IPS-NIHi7 (cell line): ENCODE measurements around the gene ARPC1B.
A peak's percentile ranks its signal among the peaks of the same experiment; 100 is the strongest.
"Not testable (repeated sequence)": the region's sequence is repeated elsewhere in the genome, so short reads cannot be mapped to it uniquely, and the experiment has no call there.

Experiments
- DNase-seq: peaks from one replicate; pipeline ENCODE4 v3.0.0; 2012; ENCODE audit warnings: mixed read lengths; ENCODE audit errors: extremely low spot score

The ARPC1B gene

DNA sequence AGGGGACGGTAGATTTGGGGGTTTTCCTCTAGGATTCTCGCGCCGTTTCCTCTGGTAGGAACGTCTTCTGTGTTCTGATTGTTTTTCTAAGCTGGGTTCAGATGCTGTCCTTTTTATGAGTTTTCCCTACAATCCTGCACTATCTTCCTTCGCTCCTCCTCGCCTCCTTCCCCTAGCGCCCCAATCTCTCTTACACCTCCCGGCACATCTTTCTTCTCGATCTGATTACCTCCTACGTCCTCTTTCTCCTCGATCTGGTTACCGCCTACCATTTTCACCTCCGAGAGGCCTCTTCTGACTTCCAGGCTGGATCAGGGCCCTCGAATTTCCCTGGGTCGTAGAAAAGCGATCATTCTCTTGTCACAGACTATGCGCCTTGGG is 34.7 kb downstream of the ARPC1B start:
- no peak for DNase-seq

DNA sequence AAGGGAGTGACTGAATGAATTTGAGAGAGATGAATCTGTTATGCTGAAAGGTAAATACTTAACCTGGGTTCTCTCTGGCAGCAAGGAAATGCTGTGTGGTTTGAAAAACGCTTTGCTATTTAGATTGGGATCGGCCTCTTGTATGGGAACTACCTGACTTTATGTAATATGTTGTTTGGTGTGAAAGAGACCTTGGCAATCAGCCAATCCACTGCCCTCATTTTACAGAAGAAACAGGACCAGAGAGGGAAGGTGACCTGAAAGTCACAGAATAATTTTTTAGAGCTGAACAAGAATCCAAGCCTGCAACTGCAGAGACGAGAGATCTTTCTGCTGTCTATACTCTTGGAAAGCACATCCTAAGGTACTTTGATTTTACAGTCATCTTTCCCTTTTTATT is 35.3 kb downstream of the ARPC1B start:
- DNase-seq: no peak

DNA sequence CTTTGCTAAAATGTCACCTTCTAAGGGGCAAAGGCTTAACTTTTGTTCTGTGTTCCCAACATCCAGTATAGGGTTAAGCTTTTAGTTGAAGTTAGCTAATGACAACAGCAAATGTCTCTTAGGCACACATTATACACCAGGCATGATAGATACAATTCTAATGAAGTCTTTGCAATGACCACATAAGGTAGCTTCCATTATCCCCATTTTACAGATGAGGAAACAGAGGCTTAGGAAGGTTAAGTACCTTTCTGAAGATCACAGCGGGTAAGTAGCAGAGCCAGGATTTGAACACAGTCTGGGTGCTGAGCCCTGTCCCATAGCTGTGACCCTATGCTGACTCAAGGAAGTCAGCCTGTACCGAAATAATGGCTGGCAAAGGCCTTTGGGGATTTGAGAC is 36.1 kb downstream of the ARPC1B start:
- DNase-seq: no peak

DNA sequence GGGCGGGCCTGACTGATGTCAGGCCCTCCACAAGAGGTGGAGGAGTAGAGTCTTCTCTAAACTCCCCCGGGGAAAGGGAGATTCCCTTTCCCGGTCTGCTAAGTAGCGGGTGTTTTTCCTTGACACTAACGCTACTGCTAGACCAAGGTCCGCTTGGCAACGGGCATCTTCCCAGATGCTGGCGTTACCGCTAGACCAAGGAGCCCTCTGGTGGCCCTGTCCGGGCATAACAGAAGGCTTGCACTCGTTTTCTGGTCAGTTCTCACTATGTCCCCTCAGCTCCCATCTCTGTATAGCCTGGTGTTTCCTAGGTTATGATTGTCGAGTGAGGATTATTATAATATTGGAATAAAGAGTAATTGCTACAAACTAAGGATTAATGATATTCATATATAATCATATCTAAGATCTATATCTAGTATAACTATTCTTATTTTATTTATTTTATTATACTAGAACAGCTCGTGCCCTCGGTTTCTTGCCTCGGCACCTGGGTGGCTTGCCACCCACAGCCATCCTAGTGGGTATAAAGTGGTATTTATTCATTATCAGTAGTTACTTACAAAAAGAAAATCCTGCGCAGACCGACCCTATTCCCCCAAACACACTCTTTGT is 41.1 kb downstream of the ARPC1B start:
- DNase-seq: not testable (repeated sequence)

DNA sequence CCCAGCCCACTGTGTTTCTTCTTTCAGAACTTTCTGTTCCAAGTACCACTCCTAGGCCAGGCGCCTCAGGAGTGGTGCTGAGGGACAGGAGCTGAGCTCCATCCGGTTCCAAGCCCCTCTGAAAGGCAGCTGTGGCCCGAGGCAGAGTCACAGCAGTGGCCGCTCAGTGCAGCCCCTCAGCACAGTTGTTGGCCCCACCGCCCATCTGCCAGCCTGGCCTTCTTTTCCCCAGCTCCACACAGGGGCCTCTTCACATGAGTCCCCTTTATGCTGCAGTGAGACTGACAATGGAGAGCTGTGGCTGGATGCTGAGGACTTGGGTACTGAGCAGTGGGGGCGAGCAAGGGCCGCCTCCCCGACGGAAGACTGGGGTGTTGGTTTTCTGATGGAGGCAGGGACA is 43.7 kb downstream of the ARPC1B start:
- DNase-seq: no peak

DNA sequence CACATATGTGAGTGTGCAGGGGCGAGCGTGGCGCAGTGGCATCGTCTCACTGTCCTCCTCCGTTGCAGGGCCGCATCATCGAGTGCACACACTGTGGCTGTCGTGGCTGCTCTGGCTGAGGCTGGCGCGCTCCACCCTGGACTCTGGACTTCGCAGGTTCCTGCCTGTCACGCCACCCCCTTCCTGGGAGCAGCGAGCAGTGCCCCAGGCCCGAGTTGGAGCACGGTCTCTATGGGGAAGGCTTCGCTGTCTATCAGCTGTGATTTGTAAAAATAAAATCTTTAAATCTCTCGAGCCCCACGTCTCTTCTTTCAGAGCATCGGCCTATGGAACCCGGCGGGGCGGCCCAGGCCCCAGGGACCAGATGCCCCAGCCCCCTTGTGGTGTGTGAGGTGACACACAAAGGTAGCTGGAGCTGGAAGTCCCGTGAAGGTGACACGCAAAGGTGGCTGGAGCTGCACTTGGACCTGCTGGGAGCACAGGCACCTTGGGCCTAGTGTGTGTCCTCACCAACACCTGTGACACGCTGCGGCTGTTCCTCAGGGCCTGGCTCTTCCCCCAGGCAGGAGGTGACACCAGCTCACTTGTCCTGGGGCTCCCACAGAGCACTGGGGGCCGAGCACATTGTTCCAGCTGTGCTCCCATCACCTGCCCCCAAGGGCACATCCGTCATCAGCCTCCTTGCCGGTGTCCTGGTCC is 44.9 kb downstream of the ARPC1B start:
- DNase-seq: no peak

DNA sequence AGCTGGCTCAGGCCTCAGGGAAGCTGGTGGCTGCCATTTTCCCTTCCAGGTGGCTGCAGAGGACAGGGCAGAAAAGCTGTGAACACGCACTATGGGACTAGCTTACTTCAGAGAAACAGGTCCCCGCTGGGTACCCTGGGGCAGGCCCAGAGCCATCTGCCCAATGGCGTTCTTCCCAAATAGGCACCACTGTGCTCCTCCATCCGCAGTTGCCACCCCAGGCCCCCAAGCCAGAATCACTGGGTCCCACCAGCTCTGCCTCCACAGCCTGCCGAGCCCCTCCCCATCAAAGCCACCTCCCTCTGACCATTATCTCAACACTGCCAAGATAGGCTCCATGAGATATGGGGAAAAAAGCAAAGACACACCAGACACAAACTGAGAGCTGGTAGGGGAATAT is 45.7 kb downstream of the ARPC1B start:
- DNase-seq: no peak

DNA sequence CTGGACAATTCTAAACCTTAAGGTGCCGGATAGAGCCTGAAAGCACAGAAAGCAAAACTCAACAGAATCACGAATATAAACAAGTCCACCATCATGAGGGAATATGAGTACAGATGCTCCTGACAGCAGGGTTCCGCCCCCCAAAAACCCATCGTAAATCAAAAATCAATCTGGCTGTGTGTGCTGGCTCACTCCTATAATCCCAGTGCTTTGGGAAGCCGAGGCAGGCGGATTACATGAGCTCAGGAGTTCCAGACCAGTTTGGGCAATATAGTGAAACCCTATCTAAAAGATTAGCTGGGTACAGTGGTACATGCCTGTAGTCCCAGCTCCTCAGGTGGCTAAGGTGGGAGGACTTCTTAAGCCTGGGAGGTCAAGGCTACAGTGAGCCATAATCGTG is 46.5 kb downstream of the ARPC1B start:
- DNase-seq: no peak

DNA sequence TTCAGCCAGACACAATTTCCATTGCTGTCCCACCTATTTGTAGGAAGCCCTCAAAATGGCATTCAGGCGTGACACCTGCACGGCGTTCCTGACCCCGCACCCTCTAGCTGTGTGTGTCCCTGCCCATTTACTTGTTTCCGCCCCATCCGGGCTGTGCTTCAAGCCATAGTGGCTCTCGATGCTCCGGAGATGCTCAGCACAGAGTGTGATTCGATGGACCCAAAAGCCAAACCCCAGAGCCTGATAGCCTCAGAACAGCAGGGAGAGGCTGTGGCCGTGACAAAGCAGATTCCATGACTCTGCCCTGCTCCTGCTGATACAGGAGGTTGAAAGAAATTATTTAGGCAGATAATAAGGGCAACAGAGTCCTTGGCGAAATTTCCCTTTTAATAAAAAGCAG is 47.7 kb downstream of the ARPC1B start:
- no peak for DNase-seq

DNA sequence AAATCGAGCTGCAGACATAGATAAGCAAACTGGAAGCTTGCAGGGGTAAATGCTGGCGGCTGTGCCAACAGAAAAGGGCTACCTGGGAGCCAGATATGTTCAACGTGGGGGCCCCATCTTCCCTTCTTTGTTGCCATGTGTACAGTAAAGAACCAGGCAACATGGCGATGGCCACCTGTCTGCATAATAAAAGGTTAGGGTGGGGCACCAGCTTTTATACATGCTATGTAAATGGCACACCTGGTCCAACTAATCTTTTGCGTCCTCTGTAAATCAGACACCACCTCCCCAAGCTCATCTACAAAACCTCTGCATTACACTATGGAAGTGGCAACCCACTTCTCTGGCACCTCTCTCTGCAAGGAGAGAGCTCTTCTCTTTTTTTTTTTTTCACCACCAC is 48.1 kb downstream of the ARPC1B start:
- DNase-seq: no peak

DNA sequence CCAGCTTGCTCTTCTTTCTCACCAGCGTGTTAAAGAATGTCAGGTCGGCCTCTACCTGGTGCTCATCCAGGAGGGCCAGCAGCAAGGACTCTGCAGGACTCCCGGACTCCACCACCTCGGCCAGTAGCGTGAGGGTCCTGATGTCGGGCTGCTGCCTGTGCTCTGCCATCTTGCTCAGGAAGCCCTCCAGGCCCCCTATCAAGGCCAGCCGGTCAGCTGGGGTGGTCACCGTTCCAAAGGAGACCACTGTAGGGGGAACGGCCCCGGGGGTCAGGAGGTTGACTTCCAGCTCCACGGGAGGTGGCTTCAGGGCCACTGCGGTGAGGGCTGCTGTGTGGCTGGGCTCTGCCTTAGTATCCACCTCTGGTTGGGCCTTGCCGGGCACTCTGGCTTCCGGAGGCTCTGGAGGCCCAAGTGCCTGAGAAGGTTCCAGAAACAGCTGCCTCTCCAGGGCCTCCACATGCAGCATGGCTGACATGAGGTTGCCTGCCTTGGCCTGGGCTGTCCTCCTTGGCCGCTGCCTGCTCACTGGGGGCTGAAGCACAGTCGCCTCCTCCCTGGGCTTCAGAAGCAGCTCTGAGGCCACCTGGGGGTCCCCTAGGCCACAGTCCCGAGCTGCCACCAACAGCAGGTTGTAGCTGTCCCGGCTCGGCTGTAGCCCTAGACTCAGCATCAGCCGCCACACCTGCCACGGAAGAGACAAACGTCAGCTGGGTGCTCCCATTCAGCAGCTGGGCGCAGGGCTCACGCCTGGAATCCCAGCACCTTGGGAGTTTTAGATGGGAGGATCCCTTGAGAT is 50.6 kb downstream of the ARPC1B start:
- DNase-seq: no peak

DNA sequence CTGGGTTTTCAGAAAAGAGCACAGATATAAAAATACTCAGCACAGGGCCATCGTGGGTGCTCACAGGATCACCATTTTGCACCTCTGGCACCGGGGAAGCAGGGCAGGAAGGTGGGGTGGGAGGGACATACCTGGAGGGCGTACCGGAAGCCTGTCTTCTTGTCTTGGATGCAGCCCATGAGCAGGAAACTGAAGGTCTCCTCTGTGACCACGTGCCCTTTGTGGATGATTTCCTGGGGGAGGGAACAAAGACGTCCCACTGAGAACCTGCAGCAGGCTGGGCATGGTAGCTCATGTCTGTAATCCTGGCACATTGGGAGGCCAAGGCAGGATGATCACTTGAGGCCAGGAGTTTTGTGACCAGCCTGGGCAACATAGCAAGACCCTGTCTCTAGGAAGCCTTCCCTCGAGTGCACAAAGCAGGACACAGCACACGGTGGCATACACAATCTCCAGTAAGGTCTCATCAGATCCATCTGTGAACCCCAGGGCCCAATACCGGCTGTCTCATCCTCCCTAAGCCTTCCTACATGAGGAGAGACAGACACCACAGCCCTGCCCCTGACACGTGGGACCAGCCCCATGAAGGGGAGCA is 54.5 kb downstream of the ARPC1B start:
- no peak for DNase-seq

DNA sequence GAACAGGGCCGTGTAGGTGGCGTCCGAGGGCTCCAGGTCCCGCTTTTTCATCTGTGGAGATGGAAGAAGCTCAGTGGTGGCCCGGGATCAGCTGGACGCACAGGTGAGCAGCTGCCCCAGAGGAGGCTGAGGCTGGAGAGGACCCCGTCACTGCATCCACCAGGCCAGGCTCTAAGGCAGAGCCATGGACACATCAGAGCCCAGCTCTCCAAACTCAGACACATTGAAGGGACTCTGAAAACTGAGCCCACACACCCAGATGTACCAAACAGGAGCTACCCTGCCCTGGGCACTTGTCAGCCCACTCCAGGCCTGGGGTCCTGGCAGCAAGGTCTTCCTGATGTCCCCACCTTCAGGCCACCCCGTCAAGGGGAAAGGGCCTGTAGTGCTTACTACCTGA is 55.2 kb downstream of the ARPC1B start:
- no peak for DNase-seq

DNA sequence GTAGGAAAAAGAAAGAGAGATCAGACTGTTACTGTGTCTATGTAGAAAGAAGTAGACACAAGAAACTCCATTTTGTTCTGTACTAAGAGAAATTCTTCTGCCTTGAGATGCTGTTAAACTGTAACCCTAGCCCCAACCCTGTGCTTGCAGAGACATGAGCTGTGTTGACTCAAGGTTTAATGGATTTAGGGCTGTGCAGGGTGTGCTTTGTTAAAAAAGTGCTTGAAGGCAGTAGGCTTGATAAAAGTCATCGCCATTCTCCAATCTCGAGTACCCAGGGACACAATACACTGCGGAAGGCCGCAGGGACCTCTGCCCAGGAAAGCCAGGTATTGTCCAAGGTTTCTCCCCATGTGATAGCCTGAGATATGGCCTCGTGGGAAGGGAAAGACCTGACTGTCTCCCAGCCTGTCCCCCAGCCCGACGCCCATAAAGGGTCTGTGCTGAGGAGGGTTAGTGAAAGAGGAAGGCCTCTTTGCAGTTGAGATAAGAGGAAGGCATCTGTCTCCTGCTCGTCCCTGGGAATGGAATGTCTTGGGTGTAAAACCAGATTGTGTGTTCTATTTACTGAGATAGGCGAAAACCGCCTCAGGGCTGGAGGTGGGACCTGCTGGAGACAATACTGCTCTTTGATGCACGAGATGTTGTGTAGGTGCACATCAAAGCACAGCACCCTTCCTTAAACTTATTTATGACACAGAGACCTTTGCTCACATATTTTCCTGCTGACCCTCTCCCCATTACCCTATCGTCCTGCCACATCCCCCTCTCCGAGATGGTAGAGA is 57.4 kb downstream of the ARPC1B start:
- DNase-seq: not testable (repeated sequence)

DNA sequence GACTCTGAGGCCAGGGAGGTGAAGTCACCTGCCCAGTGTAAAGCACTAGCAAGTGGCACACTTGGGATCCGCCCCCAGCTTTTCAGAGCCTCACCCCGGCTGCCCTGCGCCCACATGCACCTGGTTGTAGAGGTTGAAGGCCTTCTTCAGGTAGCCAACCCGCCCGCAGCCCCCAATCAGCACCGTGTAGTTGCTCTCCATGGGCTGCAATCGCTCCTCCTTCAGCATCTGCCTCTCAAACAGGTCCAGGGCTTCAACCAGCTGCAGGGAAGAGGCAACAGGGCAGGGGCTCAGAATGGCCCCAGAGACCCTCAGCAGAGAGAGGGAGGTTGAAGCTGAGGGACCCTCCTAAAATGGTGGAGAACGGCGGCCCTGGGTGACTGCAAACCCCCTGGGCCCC is 58.6 kb downstream of the ARPC1B start:
- no peak for DNase-seq

DNA sequence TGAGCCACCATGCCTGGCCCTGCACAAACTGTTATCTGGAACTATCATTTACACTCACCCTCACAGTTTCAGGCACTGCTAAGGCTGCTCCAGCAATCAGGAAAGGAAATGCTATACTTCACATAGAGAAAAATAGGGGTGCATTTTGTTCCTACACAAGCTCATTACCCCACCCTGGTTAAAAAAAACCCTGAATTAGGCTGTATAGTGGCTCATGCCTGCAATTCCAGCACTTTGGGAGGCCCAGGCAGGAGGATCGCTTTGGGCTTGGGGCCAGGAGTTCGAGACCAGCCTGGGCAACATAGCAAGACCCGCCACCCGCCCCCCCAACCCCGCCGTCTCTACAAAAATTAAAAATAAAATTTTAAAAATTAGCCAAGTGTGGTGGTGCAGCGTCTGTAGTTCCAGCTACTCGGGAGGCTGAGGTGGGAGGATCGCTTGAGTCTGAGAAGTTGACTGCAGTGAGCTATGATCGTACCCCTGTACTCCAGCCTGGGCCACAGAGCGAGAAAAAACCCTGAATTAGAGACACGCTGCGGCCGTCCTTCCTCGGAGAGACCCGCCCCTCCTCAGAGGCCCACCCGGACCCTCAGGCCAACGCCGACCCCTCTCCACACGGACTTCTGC is 63.5 kb downstream of the ARPC1B start:
- DNase-seq: no peak

DNA sequence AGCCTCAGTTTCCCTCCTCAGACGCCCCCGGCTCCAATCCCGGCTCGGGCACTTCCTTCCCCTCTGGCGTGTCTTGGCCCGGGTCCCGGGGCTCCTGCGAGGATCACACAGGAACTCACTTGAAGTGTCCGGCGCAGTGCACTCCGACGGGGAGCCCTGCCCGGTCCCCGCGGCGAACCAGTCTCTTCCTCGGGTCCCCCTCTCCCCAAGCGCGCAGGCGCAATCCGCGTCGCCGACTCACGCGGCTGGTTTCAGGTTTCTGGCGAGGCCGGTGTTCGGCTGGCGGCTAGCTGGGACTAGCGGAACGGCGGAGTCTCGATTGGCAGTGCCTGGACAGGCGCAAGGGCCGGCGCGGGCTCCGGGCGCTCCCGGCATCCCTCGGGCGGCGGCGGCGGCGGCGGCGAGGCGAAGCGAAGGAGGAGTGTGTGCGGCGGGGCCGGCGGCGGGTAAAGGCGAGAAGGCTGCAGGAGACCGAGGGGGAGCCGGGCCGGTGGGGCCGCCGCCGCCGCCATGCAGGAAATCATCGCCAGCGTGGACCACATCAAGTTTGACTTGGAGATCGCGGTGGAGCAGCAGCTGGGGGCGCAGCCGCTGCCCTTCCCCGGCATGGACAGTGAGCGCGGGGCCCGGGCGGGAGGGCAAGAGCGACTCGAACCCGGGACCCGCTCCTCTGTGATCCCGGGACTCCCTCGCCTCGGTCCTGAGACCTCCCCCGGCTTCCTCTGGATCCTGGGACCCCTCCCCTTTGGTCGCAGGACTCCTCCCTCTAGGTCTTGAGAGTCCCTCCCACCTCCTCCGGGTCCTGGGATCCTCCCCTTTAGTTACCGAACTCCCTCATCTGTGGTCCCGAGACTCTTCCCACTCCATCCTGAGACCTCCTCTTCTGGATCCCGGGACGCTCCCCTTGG is 64.3 kb downstream of the ARPC1B start, which contains the start of the genes CPSF4 and PTCD1:
Gene CPSF4 (plus strand): TSS at position 371 of the 908 bp plus-strand sequence. CDS start 140 bp downstream, at position 511.
Gene PTCD1 (minus strand): TSS at position 226 of the 908 bp plus-strand sequence. CDS start 3,556 bp downstream, outside the sequence.
- DNase-seq: peak; percentile 99

DNA sequence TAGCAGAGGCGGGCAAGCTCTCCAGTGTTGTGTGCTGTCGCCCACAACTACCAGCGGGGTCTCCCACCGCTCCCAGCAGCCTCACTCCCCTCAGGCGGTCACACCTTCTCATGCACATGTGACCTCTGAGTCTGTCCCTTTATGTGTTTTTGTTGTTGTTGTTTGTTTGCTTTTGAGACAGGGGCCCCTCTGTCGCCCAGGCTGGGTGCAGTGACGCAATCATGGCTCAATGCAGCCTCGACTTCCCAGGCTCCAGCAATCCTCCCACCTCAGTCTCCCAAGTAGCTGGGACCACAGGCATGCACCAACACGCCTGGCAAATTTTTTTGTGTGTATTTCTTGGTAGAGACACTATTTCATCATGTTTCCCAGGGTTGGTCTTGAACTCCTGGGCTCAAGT is 65.7 kb downstream of the ARPC1B start:
- DNase-seq: no peak
